ENCODE results near the gene URI1.
"Not testable (repeated sequence)": the region's sequence is repeated elsewhere in the genome, so short reads cannot be mapped to it uniquely, and the experiment has no call there.

URI1 gene, protein sequence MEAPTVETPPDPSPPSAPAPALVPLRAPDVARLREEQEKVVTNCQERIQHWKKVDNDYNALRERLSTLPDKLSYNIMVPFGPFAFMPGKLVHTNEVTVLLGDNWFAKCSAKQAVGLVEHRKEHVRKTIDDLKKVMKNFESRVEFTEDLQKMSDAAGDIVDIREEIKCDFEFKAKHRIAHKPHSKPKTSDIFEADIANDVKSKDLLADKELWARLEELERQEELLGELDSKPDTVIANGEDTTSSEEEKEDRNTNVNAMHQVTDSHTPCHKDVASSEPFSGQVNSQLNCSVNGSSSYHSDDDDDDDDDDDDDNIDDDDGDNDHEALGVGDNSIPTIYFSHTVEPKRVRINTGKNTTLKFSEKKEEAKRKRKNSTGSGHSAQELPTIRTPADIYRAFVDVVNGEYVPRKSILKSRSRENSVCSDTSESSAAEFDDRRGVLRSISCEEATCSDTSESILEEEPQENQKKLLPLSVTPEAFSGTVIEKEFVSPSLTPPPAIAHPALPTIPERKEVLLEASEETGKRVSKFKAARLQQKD

DNA sequence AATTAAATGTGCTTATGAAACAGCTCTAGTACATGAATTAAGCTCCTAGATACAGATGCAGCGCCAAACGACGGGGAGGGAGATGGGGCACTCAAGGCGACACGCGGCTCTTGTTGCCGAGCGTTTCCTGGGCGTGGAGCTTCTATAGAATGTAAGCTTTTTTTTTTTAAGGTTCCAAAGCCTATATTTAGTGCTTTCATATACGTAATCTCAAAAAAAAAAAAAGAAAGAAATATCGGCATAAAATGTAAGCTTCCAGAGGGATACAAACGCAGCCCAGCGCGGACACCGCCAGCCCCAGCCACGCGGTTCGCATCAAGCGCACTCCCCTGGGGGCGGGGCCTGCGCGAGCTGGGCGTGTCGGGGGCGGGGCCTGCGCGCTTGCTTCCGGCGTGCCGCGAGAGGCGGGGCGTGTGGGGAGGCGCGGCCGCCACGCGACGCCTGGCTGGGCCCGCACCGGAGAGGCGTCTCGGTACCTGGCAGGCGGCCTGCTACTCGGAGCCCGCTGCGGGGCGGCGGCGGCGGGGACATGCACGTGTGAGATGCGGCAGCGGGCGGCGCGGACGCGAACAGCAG is at the start of gene URI1:
Gene URI1 (plus strand): TSS at position 412 of the 576 bp plus-strand sequence. CDS start 309 bp downstream, outside the sequence.
- H3K4me3 ChIP-seq (ENCODE audit: low read depth, low read length): peak within 1 kb of the TSS; percentile 94
- peak; percentile 43 for DNase-seq (ENCODE audit: low read depth)

DNA sequence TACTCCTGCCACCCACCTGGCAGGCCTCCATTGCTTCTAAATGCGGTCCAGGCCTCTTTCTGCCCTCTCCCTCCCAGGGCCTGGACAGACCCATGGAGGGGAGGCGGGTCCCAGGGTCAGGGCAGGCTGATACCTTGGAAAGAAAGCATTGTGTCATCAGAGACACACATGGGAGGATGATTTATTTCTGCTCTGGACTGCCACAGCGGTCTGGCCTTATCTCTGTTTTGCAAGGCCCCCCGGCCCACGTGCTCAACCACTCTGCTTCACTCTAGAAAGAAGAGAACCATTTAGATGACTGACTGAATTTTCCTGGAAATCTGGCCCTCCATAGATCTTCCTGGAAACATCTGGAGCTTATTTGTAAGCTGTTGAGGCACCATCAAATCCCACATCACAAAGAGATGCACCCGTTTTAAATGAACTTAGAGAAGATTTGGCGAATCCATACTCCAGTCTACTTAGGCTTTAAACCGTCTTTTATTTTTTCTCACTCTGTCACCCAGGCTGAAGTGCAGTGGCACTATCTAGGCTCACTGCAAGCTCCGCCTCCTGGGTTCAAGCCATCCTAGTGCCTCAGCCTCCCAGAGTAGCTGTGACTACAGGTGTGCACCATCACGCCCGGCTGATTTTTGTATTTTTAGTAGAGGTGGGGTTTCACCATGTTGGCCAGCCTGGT is 48.3 kb upstream of the URI1 start:
- no peak overlapping the region for H3K4me3 ChIP-seq (ENCODE audit: low read depth, low read length)
- DNase-seq (ENCODE audit: low read depth): no peak

DNA sequence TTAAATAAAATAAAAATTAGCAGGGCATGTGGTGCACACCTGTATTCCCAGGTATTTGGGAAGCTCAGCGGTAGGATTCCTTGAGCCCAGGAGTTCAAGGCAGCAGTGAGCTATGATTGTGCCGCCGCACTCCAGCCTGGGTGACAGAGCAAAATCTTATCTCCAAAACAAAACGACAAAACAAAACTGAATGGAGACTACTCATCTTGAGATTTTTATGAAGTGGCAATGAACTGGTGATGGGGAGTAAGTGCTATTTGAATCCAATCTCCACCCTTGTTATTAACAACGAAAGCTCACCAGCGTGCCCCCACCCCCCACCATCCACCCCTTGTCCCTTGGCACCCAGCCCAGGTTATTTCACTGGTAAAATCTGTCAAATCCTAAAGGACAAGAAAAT is 45.2 kb upstream of the URI1 start:
- H3K4me3 ChIP-seq (ENCODE audit: low read depth, low read length): no peak overlapping the region
- DNase-seq (ENCODE audit: low read depth): no peak

DNA sequence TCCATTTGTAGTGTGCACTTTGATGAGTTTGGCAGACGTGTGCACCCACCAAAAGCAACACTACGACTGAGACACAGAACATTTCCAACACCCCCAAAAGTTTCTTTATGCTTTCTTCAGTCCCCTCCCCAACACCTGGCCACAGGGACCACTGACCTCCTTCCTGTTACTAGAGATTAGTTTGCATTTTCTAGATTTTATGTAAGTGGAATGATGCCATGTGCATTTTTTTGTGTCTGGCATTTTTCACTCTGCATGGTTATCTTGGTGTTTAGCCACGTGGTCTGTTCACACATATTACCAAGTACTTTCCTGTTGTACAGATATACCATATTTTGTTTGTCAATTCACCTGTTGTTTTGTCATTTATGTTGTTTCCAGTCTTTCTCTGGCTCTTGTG is 44.6 kb upstream of the URI1 start:
- no peak for DNase-seq (ENCODE audit: low read depth)
- H3K4me3 ChIP-seq (ENCODE audit: low read depth, low read length): no peak overlapping the region

DNA sequence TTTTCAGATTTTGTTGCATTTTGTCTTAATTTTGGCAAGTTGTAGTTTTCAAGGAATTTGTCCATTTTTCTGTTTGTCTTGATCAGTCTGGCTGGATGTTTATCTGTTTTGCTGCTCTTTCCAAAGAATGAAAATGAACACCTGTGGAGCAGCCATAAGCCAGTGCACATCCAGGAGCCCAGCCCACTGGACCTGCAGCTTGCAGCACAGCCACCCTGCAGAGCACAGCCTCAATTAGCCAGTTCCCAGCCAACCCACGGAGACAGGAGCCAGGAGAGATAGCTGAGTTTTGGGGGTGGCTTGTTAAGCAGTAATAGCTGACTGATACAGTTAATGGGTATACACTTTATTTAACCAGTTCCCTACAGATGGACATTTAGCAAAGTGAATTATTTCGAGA is 38.0 kb upstream of the URI1 start:
- no peak for DNase-seq (ENCODE audit: low read depth)
- H3K4me3 ChIP-seq (ENCODE audit: low read depth, low read length): no peak overlapping the region

DNA sequence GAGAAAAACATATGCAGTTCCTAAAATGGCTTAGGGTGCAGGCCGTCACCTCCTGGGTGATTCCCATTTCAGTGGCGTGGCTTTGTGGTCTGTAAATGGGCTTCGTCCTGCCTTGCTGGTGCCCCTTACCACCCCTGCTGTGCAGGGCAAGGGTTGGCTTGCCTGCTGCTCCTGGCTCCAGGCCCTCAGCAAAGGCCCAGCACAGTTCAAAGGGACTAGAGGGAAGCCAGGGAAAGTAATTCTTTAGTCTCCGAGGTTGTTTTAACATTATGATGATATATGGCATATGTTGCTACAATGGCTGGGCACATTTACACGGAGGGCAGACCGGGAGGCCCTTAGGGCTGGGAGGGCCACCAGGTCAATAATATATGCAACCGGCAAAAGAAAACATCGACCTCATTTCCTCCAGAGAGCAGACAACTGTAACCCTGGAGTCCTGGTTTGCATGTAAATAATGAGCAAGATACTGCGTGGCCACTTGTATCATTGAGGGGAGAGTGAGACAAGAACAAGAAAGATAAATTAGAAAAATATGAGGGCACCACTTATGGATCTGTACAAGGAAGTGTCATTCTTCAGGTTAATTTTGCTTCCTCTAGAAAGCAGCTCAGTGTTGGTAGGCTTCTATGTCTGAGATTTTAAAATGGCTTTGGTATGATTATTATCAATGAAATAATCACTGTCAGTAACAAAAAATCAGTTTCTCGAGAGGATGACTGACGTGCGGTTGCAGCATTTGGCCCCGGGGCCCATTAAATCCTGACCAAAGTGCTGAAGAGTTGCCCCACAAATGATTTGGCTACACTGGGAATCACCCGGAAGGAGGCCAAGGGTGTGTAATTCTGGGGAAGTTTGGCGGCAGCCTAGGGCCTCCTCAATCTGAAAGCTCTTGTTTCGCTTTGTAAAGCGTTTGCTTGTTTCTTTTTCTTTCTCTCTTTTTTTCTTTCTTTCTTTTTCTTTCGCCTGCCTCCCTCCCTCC is 32.8 kb upstream of the URI1 start:
- DNase-seq (ENCODE audit: low read depth): no peak
- no peak overlapping the region for H3K4me3 ChIP-seq (ENCODE audit: low read depth, low read length)

DNA sequence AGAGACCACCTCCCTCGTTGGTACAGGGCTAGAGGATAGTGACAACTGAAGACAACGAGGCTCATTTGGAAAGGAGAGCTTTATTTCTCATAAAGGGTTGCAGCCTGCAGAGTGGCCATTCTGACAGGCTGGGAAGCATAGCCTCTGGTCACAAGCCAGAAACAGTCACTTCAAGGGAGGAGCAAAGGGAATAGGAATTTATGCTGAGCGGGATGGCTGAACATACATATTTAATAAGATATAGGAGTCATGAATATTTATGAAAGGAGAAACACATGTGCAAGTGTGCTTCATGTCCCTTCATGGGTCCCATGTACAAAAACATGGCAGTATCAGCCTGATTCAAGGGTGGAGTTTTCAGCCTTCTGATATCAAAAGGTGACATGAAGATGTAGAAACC is 27.1 kb upstream of the URI1 start:
- DNase-seq (ENCODE audit: low read depth): no peak
- no peak overlapping the region for H3K4me3 ChIP-seq (ENCODE audit: low read depth, low read length)

DNA sequence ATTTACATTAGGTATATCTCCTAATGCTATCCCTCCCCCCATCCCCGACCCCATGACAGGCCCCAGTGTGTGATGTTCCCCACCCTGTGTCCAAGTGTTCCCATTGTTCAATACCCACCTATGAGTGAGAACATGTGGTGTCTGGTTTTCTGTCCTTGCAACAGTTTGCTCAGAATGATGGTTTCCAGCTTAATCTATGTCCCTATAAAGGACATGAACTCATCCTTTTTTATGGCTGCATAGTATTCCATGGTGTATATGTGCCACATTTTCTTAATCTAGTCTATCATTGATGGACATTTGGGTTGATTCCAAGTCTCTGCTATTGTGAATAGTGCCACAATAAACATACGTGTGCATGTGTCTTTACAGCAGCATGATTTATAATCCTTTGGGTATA is 26.2 kb upstream of the URI1 start:
- not testable (repeated sequence) for H3K4me3 ChIP-seq (ENCODE audit: low read depth, low read length); DNase-seq (ENCODE audit: low read depth)

DNA sequence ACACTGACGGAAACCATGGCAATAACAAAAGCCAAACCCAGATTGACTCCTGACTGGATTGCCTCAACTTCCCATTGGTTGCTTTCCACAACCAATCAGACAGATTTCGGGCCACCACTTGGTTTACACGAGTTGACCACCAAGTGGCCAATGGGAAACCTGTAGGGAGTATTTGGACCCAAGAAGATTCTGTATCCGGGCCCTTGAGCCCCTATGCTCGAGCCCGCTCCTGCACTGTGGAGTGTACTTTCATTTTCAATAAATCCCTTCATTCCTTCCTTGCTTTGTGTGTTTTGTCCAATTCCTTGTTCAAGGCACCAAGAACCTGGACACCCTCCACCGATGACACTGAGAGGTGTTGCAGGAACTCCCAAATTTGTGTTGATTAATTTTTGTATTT is 24.1 kb upstream of the URI1 start:
- H3K4me3 ChIP-seq (ENCODE audit: low read depth, low read length): no peak overlapping the region
- DNase-seq (ENCODE audit: low read depth): no peak

DNA sequence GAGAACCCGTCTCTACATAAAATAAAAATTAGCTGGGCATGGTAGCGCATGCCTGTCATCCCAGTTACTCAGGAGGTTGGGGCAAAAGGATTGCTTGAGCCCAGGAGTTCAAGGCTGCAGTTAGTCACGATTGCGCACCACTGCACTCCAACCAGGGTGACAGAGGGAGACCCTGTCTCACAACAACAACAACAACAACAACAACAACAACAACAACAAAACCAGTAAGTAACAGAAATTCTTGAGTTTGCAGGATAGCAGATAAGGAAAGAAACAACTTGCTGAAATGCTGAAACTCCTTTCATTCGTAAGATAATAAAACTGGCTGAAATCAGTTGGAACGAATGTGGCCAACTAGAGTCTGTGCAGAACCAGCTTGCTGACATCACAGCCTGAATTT is 23.1 kb upstream of the URI1 start:
- H3K4me3 ChIP-seq (ENCODE audit: low read depth, low read length): no peak overlapping the region
- no peak for DNase-seq (ENCODE audit: low read depth)

DNA sequence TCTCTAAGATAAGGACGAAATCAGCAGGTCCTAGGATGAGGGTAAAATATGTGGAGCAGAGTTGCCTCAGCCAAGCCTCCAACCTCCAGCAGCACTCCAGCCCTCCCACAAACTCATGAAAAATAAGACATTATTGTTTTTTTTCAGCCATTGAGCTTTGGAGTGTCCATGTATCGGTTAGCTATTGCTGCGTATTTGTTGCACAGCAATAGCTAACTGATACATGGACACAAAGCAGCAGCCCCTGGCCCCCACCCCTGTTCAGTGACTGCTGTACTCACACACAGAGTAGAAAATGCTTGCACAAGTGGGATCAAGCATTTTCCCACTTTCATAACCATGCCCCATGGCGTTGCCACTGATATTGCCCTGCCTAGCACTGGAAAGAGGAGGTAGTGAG is 19.1 kb upstream of the URI1 start:
- H3K4me3 ChIP-seq (ENCODE audit: low read depth, low read length): no peak overlapping the region
- DNase-seq (ENCODE audit: low read depth): no peak

DNA sequence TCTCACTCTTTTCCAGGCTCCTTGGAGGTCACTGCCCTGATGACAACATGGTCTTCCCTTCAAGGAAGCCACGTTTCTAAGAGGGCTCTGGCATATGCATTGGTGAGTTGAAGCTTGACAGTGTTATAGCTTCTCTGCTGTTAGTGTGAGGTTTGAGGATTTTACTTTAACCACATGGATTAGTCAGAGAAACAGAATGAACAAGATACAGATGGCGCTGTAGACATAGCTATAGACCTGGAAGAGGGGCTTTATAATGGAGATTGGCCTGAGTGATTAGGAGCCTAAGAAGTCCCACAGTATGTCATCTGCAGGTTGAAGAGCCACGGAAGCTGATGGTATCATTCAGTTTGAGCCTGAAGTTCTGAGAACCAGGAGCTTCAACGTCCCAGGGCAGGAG is 18.4 kb upstream of the URI1 start:
- no peak for DNase-seq (ENCODE audit: low read depth)
- H3K4me3 ChIP-seq (ENCODE audit: low read depth, low read length): no peak overlapping the region

DNA sequence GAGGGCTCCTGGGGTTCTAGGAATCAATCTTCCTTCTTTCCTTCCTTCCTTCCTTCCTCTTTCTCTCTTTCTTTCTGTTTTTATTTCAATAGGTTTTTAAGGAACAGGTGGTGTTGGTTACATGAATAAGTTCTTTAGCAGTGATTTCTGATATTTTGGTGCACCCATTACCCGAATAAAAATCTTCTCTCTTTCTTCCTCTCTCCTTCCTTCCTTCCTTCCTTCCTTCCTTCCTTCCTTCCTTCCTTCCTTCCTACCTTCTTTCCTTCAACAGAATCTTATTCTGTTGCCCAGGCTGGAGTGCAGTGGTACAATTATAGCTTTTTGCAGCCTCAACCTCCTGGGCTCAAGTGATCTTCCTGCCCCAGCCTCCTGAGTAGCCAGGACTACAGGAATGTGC is 16.0 kb upstream of the URI1 start:
- no peak overlapping the region for H3K4me3 ChIP-seq (ENCODE audit: low read depth, low read length)
- no peak for DNase-seq (ENCODE audit: low read depth)

DNA sequence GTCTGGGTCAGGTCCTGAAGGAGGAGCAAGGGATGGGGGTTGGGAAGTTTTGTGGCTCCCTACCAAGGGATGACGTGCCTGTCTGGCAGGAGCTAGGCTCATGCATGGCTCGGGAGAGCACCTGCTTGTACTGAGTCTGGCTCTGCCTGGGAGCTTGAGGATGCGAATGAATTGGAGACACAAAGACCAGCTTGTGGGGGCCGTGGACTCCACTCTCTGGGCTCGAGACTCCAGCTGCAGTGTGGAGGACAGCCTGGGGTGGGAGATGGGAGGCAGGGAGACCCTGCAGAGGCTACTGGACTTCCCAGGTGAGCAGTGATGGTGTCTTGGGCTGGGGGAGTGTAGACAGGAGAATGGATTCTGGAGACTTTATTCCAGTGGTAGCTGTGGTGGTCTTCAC is 15.2 kb upstream of the URI1 start:
- no peak overlapping the region for H3K4me3 ChIP-seq (ENCODE audit: low read depth, low read length)
- no peak for DNase-seq (ENCODE audit: low read depth)

DNA sequence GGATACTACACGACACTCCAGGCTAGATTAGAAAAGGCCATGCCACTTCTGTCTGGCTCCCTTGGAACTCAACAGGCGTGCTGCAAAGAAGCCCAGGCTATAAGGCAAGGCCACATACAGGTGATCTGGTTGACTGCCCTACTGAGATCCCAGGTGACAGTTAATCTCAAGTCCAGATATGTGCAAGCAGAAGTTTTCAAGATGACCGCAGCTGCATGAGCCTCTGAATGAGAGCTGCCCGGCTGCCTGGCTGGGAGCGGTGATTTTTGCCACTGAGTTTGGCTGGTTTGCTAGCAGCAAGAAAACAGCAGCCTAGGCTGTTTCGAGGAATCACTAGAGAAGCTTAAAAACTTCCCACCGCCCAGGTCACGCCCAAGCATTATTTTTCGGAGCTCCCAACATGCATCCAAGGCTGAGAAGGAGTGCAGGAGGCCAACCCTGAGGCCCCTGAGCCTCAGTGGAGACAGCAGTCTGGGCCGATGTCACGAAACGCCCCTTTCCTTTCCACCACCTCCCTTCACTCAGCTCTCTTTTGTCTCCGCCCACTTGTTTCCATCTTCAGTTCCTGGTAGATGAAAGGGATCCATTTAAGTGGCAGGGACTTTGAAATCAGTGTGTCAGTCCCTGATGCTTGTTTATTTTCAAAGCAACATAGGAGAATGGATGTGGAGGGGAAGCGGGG is 14.0 kb upstream of the URI1 start:
- DNase-seq (ENCODE audit: low read depth): no peak
- H3K4me3 ChIP-seq (ENCODE audit: low read depth, low read length): no peak overlapping the region

DNA sequence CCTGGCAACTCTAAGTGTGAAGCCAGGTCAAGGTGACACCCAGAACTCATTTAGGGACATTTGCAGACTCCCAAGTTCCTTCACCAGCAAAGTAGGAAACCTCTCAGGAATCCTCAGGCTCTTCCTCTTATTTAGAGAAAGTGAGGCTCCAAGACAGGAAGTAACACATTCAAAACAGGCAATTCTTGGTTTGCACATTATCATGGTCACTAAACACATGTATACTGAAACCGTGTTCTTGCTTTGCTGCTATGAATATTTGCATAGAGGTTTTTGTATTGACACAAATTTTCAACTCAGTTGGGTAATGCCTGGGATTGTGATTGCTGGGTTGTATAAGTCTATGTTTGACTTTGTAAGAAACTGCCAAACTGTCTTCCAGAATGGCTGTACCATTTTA is 13.2 kb upstream of the URI1 start:
- DNase-seq (ENCODE audit: low read depth): no peak
- H3K4me3 ChIP-seq (ENCODE audit: low read depth, low read length): no peak overlapping the region

DNA sequence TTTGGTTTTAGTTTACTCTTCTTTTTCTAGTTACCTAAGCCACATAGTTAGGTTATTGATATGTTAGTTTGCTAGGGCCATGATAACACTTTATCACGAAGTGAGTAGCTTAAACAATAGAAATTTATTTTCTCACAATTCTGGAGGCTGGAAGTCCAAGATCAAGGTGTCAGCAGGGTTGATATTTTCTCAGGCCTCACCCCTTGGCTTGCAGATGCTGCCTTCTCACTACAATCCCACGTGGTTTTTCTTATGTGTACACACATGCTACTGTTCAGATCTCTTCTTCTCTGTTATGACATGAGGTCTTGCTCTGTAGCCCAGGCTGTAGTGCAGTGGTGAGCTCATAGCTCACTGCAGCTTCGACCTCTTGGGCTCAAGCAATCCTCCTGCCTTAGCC is 7.8 kb upstream of the URI1 start:
- H3K4me3 ChIP-seq (ENCODE audit: low read depth, low read length): no peak overlapping the region
- DNase-seq (ENCODE audit: low read depth): no peak

DNA sequence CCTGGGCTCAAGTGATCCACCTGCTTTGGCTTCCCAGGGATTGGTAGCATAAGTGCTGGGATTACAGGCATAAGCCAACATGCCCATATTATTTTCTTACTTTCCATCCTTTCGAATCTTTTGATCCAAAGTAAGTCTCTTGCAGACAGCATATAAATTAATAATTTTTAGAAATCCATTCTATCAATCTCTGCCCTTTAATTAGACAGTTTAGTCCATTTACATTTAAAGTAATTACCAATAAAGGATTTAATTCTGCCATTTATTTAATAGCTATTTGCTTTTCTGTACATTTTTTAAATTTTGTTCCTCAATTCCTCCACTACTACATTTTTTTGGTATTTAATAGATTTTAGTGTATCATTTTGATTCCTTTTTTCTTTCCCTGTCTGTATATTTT is 7.3 kb upstream of the URI1 start:
- DNase-seq (ENCODE audit: low read depth): no peak
- H3K4me3 ChIP-seq (ENCODE audit: low read depth, low read length): no peak overlapping the region

DNA sequence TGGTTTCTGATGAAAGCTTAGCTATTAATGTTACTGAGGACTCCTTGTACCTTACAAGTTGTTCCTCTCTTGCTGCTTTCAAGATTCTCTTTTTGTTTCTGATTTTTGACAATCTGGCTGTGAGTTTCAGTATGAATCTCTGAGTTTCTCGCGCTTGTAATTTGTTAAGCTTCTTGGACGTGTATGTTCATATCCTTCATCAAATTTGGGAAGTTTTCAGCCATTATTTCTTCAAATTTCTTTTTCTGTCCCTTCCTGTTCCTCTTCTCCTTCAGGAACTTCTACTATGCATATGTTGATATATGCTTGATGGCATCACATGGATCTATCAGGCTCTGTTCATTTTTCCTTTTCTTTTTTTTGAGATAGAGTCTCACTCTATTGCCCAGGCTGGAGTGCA is 5.6 kb upstream of the URI1 start:
- no peak for DNase-seq (ENCODE audit: low read depth)
- no peak overlapping the region for H3K4me3 ChIP-seq (ENCODE audit: low read depth, low read length)
